HG02973 (cell line): Measurements from ENCODE around the gene SPIC.
"Not testable (repeated sequence)": the region's sequence is repeated elsewhere in the genome, so short reads cannot be mapped to it uniquely, and the experiment has no call there.

ENCODE experiments used
- ATAC-seq: cut with Tn5 transposase; IDR thresholded peaks from one replicate; pipeline ENCODE4 v1.9.1; 2021; ENCODE audit warnings: moderate library complexity; ENCODE audit not compliant: unreplicated experiment

Gene SPIC

DNA sequence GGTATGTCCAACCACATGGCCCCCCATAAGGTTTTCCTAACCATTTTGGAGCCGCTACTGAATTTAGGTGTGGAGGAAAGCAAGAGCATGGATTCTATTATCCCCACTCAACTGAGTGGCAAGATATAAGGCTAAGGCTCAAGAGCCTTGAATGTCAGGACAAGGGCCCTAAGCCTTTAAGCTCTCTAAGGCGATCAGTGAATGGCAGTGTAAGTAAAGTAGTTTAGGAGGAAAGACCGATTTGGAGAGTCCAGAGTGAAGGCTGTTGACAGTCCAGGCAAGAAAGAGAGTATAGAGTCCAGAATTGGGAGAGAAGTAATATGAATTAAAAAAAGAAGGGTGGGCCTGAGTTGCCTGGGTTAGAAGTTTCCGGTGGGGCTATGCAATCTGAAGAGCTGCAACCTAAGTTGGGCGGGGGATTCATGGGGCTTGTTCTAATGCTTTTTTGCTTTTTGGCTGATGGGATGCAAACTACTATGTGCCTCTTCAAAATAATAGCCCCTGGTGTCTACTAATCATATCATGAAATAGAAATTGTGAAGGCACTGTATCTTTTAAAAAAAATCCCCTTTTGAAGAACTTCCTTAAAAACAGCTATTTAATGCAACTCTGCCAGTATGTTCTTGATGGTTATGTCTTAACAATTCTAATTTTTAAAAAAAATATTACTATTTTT, at the start of gene SPIC:
SPIC (plus strand) TSS at position 626 of the 676 bp plus-strand sequence. CDS start 1,569 bp downstream, outside the sequence.
- ATAC-seq, result no peak

DNA sequence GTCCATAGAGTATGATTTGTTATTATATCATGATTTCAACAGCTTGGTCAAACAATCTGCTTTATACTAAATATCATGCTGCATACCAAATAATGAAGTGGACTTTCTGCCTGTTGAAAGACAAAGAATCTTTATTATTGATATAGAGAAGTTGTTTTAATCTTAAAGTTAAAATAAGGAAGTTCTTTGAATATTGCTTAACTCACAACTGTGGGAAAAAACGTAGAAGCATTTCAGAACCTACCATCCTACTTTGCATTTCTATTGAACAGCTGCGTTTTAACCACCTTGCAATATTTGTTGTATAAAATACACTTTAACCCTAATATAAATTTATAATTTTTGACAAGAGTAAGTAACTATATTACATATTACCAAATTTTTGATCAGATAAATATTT, 44.7 kb upstream of the SPIC start:
- no peak for ATAC-seq

GRCh38 chr12:101436136-101436535, 39.0 kb upstream of the SPIC start:
- ATAC-seq, result no peak

- no peak for ATAC-seq
These were observed 35.9 kb upstream of the SPIC start for GRCh38 chr12:101439236-101439635.

DNA sequence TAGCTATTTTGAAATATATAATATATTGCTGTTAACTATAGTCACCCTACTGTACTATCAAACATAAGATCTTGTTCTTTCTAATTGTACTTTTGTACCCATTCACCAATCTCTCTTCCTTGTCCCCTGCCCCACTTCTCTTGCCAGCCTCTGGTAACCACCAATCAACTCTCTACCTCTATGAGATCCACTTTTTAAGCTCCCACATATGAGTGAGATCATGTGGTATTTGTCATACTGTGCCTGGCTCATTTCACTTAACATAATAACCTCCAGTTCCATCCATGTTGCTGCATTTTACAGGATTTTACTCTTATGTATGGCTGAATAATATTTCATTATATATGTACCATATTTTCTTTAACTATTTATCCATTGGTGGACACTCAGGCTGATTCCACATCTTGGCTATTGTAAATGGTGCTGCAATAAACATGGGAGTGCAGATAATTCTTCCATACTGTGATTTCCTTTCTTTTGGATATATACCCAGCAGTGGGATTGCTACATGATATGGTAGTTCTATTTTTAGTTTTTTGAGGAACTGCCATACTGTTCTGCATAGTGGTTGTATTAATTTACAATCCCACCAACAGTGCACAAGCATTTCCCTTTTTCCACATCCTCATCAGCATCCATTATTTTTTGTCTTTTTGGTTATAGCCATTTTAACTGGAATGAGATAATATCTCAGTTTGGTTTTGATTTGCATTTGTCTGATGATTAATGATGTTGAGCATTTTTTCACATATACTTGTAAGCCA, 33.5 kb upstream of the SPIC start:
- no peak for ATAC-seq

GRCh38 chr12:101455685-101456084, 19.5 kb upstream of the SPIC start:
- no peak for ATAC-seq

DNA sequence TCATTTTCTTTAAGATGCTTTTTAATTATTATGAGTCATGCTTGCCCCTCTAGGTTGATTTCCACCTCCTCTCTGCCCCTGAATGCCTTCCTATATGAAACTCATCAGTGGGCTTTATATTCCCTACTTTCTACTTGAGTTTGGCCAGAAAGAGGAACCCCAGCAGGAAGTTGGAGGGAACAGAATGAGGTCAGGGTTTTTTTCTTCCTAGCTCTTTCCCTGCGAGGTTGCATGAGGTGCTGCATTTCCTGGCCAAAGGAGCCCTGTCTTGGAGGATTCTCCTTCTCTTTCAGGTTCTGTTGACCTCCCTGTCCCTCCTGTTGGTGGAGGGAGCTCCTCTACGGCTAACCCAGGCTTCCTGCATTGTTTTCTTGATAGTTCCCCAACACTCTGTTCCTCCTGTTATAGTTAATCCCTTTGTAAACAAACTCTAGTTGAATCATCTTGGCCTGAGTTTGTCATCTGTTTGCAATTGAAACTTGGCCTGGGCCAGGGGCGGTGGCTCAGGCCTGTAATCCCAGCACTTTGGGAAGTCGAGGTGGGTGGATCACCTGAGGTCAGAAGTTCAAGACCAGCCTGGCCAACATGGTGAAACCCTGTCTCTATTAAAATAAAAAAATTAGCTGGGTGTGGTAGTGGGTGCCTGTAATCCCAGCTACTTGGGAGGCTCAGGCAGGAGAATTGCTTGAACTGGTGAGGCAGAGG, 15.3 kb upstream of the SPIC start:
- ATAC-seq, result no peak

GRCh38 chr12:101468948-101469347, 6.2 kb upstream of the SPIC start:
- ATAC-seq, result no peak

DNA sequence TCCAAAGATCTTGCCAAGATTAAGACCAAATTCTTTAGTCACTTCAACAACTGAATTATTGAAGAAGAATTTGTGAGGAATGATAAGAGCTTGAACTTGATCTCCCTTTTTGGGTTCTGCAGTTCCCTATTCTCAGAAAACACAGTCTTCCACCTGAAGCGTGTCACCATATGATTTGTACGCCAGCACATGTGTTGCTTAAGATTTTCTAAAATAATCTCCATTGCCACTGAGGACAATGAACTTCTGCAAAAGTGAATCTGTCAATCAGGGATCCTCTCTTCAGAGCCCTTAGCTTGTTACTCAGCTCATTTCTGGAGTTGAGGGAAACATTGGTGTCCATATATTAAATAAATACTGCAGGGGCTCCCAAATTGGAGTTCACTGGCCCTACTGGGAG, 4.2 kb upstream of the SPIC start:
- ATAC-seq, result no peak

- ATAC-seq, result not testable (repeated sequence)
These were observed 3.3 kb upstream of the SPIC start for GRCh38 chr12:101471878-101472277.

- no peak for ATAC-seq
These were observed 888 bp upstream of the SPIC start for GRCh38 chr12:101474248-101474647.

DNA sequence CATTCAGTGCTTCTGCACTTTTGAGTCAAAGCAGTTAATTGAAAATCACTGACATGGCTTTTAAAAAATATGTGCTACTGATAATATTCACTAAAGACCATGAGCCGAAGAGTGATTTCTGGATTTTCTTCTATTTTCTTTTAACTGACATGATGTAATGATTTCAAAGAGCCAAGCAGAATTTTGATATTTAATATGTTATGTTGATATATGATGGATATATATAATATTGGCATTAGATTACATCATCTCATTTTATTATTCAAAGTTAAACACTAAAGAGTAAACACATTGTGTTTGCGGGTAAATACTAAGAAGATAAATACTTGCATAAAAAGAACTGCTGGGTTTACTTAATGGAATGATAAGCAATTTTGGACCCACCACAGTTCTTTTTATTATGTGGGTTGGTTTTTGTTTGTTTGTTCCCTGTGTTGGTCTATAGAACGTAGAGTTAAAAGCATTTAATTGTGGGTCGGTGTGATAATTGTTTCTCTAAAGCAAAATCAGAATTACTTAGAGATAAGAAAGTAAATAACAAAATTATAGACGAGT, 692 bp downstream of the SPIC start:
- ATAC-seq, result no peak

- no peak for ATAC-seq
These were observed 5.7 kb downstream of the SPIC start for GRCh38 chr12:101480849-101481248.

DNA sequence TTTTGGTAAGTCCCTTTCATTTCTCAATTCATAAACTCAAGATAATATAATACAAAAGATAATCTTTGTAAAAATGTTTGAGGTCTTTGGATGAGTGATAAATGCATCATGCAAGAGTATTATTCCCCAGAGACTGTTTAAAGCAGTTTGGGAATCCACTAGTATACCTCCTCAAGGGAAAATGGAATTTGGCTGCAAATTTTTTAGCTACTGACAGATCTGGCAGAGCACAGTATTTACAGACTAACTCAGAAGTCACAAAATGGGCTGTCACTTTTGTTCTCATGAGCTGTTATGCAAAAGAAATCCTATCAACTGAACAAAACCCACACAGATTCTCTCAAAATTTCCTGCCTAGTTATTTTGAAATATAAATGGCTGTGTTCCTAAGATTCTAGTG, 9.9 kb downstream of the SPIC start:
- no peak for ATAC-seq

DNA sequence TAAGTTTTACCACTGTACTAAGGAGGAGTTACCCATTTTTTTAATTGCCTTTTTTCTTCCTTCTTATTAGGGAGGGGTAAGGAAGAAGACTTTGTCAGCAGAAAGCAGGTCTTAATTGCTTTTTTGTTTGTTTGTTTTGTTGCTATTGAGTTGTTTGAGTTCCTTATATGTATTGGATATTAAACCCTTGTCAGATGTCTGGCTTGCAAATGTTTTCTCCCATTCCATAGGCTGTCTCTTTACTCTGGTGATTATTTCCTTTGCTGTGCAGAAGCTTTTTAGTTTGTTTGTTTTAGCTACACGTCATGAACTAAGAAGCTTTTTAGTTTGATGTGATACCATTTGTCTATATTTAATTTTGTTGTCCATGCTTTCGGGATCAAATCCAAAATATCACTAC, 13.3 kb downstream of the SPIC start:
- ATAC-seq, result no peak

DNA sequence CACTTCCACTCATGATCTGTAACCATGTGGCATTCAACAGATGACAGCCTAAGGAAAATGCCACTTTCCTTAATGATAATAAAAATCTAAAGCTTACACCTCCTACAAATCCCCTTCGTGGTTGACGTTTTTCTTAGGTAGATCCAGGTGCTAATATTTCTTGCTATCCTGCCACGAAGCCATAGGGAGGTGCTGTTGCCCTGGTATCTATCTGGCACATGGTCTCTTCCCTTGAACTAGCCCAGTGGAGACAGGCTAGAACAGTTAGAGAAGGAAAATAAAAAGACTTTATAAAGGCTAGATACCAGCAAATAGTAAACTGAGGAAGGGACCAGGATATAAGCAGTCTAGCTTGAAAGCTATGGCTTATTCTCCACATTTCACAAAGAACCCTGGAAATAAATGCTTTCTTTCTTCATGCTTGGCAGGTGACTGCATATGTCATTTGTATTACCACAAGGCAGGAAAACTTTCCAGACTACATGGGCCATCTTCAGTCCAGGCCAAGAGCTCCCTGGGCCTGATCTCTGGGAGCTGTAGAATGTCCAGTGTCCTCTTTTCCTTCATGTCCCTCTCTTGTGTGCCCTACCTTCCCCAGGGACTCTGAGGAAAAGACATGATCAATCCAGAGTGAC, 15.3 kb downstream of the SPIC start:
- no peak for ATAC-seq

DNA sequence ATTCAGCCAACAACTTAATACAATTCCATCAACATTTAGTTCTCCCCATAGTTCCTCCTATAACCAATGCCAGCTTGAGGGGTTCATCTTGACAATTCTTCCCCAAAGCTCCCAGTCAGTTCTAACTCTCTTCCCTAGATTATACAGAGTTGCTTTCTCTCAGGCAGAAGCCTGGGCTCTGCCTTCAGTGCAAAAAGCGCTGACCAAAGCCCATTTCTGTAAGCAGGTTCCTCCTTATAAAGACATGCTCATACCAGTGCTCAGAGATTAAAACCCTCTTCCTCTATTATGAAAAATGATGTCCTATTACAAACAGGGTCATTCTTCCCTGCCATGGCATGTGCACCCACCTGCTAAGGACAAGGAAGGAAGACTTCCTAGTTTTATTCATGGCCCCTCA, 16.2 kb downstream of the SPIC start:
- ATAC-seq, result no peak

DNA sequence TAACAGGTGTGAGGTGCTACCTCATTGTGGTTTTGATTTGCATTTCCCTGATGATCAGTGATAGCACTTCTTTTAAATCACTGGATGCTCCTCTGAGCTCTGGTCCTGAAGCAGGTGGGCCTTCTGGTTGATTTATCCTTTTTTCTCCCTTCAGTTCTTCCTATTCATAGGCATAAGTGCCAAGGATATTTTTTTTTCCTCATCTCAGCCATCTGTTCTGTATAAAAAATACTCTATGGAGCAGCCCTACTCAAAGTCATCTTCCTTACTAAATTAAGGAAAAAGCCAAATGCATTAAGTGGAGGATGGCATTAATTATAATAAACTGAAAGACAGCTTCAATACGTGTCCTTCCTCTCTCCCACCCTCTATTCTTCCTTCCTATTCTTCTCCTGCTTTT, 18.4 kb downstream of the SPIC start:
- no peak for ATAC-seq

- ATAC-seq, result no peak
These were observed 23.1 kb downstream of the SPIC start for GRCh38 chr12:101498252-101498651.

GRCh38 chr12:101501410-101501995, 26.4 kb downstream of the SPIC start:
- ATAC-seq, result no peak

DNA sequence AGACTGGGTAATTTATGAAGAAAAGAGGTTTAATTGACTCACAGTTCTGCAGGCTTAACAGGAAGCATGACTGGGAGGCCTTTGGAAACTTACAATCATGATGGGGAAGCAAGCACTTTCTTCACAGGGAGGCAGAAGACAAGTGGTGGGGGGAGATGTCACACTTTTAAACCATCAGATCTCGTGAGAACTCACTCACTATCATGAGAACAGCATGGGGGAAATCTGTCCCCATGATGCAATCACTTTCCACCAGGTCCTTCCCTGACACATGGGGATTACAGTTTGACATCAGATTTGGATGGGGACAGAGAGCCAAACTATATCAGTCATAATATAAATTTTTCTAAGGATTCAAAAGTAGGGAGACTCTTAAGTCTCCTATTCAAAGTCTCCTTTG, 46.0 kb downstream of the SPIC start:
- ATAC-seq, result no peak
